ENCODE results near the gene MPRIP. TPM values are rescaled to one million over a fixed set of nuclear protein-coding genes. Genes with fewer than 3 reads are reported as not detected.

MPRIP gene
- total and polyA plus RNA-seq, 2 of the 13 experiments (the other 11 are each of a cell fraction or from before 2014, with no cell fraction given): 50.2 to 52.4 TPM

DNA sequence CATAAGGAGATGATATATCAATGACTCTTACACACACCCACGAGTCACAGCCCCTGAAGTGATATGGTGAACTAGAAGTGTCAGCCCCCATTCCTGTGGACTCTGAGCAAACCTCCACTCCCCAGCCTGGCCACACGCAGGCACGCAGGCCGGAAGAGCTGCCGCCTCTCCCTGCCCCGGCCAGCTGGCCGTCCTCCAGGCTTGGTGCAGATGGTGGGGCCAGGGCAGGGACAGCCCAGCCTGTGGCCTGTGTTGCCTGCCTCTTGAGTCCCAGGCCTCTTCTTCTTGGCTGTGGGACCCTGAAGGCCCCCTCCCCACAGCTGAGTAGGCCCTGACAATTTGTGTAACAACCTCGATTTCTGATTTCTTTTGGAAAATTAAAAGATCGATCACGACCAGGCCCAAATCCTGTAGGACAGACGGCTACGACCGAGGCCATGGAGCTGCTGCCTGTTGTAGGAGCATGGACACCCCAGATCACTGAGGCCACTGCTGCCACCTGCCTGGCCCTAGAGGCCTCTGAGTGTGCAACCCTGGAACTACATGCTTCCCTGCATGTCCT lies 10.0 kb upstream of the MPRIP start (continued):
- peak; percentile 50; the same call in 1 of the 2 replicates for TF ChIP-seq ZNF607 (CRISPR knock-in tag; IDR thresholded peaks at IDR 0.05; ENCODE audit: borderline replicate concordance)
- TF ChIP-seq ZMAT3 (CRISPR knock-in tag; conservative IDR thresholded peaks at IDR 0.05): no peak; the same call in 1 of the 2 replicates
- TF ChIP-seq ZNF350 (CRISPR knock-in tag; IDR thresholded peaks at IDR 0.05; ENCODE audit: borderline replicate concordance, low read depth): peak; percentile 63; the same call in 1 of the 2 replicates
- 0 out of 2 replicates have a peak, but pooled peaks have one; percentile 18 for TF ChIP-seq RAD21 (CRISPR knock-in tag; IDR thresholded peaks at IDR 0.05)
- no peak for TF ChIP-seq NR2F6 (IDR thresholded peaks at IDR 0.05)
- peak; percentile 36; the same call in 1 of the 2 replicates for TF ChIP-seq NR2F6 (CRISPR knock-in tag; IDR thresholded peaks at IDR 0.05)
- no peak for TF ChIP-seq ZFP37 (CRISPR knock-in tag; IDR thresholded peaks at IDR 0.05; ENCODE audit: borderline replicate concordance)
- peak; percentile 71 for TF ChIP-seq RBFOX2 (IDR thresholded peaks at IDR 0.05; ENCODE audit: low read depth, low read length)
- 0 out of 2 replicates have a peak, but pooled peaks have one; percentile 56 for TF ChIP-seq CBX5 (CRISPR knock-in tag; IDR thresholded peaks at IDR 0.05; ENCODE audit: borderline replicate concordance)
- TF ChIP-seq GFI1 (CRISPR knock-in tag; IDR thresholded peaks at IDR 0.05; ENCODE audit: borderline replicate concordance): 0 out of 2 replicates have a peak, but pooled peaks have one; percentile 35
- peak; percentile 20; the same call in 1 of the 2 replicates for TF ChIP-seq PHF20 (CRISPR knock-in tag; IDR thresholded peaks at IDR 0.05)
- TF ChIP-seq ZNF138 (CRISPR knock-in tag; IDR thresholded peaks at IDR 0.05; ENCODE audit: low read depth): no peak
- TF ChIP-seq ZNF891 (CRISPR knock-in tag; IDR thresholded peaks at IDR 0.05): peak; percentile 66; the same call in 1 of the 2 replicates
- 0 out of 2 replicates have a peak, but pooled peaks have one; percentile 35 for TF ChIP-seq RXRB (CRISPR knock-in tag; IDR thresholded peaks at IDR 0.05; ENCODE audit: borderline replicate concordance)
- no peak for TF ChIP-seq ARHGAP35 (CRISPR knock-in tag; IDR thresholded peaks at IDR 0.05; ENCODE audit: borderline replicate concordance)
- TF ChIP-seq, protein P1, sequence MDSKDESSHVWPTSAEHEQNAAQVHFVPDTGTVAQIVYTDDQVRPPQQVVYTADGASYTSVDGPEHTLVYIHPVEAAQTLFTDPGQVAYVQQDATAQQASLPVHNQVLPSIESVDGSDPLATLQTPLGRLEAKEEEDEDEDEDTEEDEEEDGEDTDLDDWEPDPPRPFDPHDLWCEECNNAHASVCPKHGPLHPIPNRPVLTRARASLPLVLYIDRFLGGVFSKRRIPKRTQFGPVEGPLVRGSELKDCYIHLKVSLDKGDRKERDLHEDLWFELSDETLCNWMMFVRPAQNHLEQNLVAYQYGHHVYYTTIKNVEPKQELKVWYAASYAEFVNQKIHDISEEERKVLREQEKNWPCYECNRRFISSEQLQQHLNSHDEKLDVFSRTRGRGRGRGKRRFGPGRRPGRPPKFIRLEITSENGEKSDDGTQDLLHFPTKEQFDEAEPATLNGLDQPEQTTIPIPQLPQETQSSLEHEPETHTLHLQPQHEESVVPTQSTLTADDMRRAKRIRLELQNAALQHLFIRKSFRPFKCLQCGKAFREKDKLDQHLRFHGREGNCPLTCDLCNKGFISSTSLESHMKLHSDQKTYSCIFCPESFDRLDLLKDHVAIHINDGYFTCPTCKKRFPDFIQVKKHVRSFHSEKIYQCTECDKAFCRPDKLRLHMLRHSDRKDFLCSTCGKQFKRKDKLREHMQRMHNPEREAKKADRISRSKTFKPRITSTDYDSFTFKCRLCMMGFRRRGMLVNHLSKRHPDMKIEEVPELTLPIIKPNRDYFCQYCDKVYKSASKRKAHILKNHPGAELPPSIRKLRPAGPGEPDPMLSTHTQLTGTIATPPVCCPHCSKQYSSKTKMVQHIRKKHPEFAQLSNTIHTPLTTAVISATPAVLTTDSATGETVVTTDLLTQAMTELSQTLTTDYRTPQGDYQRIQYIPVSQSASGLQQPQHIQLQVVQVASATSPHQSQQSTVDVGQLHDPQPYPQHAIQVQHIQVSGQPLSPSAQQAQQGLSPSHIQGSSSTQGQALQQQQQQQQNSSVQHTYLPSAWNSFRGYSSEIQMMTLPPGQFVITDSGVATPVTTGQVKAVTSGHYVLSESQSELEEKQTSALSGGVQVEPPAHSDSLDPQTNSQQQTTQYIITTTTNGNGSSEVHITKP (CRISPR knock-in tag; IDR thresholded peaks at IDR 0.05; ENCODE audit: low read depth): no peak
- TF ChIP-seq HOXA5 (CRISPR knock-in tag; IDR thresholded peaks at IDR 0.05): 0 out of 2 replicates have a peak, but pooled peaks have one; percentile 15
- TF ChIP-seq SMC3 (IDR thresholded peaks at IDR 0.05; ENCODE audit: low read length): no peak
- peak; percentile 55 for TF ChIP-seq SKI (IDR thresholded peaks at IDR 0.05; ENCODE audit: partially characterized antibody)
- TF ChIP-seq, protein P2, sequence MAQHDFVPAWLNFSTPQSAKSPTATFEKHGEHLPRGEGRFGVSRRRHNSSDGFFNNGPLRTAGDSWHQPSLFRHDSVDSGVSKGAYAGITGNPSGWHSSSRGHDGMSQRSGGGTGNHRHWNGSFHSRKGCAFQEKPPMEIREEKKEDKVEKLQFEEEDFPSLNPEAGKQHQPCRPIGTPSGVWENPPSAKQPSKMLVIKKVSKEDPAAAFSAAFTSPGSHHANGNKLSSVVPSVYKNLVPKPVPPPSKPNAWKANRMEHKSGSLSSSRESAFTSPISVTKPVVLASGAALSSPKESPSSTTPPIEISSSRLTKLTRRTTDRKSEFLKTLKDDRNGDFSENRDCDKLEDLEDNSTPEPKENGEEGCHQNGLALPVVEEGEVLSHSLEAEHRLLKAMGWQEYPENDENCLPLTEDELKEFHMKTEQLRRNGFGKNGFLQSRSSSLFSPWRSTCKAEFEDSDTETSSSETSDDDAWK (CRISPR knock-in tag; IDR thresholded peaks at IDR 0.05): no peak
- TF ChIP-seq SOX5 (CRISPR knock-in tag; IDR thresholded peaks at IDR 0.05; ENCODE audit: borderline replicate concordance): peak; percentile 51; the same call in 1 of the 2 replicates
- TF ChIP-seq SAP130 (CRISPR knock-in tag; IDR thresholded peaks at IDR 0.05; ENCODE audit: low read depth): peak; percentile 85
- peak; percentile 55; the same call in 1 of the 2 replicates for TF ChIP-seq MXD4 (CRISPR knock-in tag; IDR thresholded peaks at IDR 0.05)
